Measurements from ENCODE around the gene RBM19. TPM values are rescaled to one million over a fixed set of nuclear protein-coding genes. Genes with fewer than 3 reads are reported as not detected.

Gene RBM19
- total RNA-seq, 1 experiment from 2014 or later, result 47.2 TPM

DNA sequence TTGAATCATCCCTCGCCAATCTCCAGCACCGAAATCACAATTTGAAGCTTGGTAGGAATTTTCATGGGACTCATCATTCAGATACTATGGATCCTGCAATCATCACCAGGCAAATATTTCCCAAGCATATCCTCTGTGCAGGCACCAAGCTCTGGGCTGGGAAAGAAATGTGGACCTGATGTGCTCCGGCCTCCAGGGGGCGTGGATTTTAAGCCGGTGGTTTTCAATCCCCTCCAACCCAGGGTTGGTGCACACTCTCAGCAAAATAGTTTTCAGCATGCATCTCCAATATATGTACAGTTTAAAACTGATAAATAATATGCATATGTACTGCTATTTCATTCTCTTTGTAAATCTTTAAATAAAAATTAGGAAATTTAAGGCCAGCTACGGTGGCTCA, 98.9 kb downstream of the RBM19 start:
- intact Hi-C loops (cut with micrococcal nuclease; ENCODE audit: unreplicated experiment), result no loop called here
- H3K27me3 Mint-ChIP-seq (ENCODE audit: unreplicated experiment), result no peaks in the 10 kb centered on the region
- TF ChIP-seq, protein P1, sequence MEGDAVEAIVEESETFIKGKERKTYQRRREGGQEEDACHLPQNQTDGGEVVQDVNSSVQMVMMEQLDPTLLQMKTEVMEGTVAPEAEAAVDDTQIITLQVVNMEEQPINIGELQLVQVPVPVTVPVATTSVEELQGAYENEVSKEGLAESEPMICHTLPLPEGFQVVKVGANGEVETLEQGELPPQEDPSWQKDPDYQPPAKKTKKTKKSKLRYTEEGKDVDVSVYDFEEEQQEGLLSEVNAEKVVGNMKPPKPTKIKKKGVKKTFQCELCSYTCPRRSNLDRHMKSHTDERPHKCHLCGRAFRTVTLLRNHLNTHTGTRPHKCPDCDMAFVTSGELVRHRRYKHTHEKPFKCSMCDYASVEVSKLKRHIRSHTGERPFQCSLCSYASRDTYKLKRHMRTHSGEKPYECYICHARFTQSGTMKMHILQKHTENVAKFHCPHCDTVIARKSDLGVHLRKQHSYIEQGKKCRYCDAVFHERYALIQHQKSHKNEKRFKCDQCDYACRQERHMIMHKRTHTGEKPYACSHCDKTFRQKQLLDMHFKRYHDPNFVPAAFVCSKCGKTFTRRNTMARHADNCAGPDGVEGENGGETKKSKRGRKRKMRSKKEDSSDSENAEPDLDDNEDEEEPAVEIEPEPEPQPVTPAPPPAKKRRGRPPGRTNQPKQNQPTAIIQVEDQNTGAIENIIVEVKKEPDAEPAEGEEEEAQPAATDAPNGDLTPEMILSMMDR (IDR thresholded peaks at IDR 0.05; ENCODE audit: unreplicated experiment), result no peak
- H3K4me1 Mint-ChIP-seq (ENCODE audit: low read depth, unreplicated experiment), result no peaks in the 10 kb centered on the region
- CTCF ChIA-PET, result no interaction called here
- BruUV-seq (replicated peaks), result no TSS peak
- H3K9me3 Mint-ChIP-seq (ENCODE audit: low read depth, unreplicated experiment), result no peaks in the 10 kb centered on the region
- H3K36me3 Mint-ChIP-seq (ENCODE audit: insufficient read depth, unreplicated experiment), result no peaks in the 10 kb centered on the region
- peak; percentile 33 for DNase-seq
- H3K4me3 Mint-ChIP-seq (ENCODE audit: low read depth, unreplicated experiment), result no peak overlapping the region
- H3K27ac Mint-ChIP-seq (ENCODE audit: unreplicated experiment), result no peak overlapping the region

DNA sequence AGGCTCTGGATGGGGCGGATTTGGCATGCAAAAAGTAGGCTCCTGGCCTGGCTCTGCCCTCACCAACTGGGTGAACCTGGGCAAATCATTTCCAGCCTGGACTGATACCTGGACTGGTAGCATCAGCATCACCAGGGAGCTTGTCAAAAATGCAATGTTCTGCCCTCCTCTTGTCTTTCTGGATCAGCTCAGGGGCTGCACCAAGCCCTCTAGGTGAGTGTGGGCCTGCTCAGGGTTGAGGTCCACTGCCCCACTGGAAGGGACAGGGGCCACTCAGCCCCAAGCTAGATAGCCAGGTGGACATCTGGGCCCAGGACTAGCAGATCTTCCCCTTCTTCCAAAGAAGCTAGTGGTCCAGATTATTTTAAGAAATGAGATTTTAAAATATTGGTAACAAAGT, 99.6 kb downstream of the RBM19 start:
- intact Hi-C loops (cut with micrococcal nuclease; ENCODE audit: unreplicated experiment), result no loop called here
- H3K4me3 Mint-ChIP-seq (ENCODE audit: low read depth, unreplicated experiment), result no peak overlapping the region
- H3K27me3 Mint-ChIP-seq (ENCODE audit: unreplicated experiment), result no peaks in the 10 kb centered on the region
- BruUV-seq (replicated peaks), result no TSS peak
- H3K9me3 Mint-ChIP-seq (ENCODE audit: low read depth, unreplicated experiment), result no peaks in the 10 kb centered on the region
- no peaks in the 10 kb centered on the region for H3K4me1 Mint-ChIP-seq (ENCODE audit: low read depth, unreplicated experiment)
- TF ChIP-seq, protein P1 (IDR thresholded peaks at IDR 0.05; ENCODE audit: unreplicated experiment), result no peak
- CTCF ChIA-PET, result no interaction called here
- no peak for DNase-seq
- no peaks in the 10 kb centered on the region for H3K36me3 Mint-ChIP-seq (ENCODE audit: insufficient read depth, unreplicated experiment)
- no peak overlapping the region for H3K27ac Mint-ChIP-seq (ENCODE audit: unreplicated experiment)

DNA sequence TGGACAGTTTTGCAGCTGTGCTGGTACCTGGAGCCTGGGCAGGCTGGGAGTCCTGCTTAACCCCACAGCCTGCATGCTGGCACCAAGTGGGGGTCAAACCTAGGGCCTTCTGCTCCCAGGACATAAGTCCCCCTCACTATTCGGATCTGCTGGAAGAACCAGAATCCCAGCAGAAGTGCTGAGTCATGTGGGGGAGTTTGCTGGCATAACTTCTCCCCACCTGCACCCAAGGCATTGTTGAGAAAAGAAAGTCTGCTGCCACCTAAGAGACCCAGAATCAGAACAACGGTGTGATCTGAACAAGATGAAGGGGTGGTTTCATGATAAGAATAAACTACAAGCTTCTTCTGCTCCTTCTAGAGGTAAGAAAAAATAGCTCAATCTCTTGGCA, 102.7 kb downstream of the RBM19 start:
- Mint-ChIP-seq H3K4me3 (ENCODE audit: low read depth, unreplicated experiment) (no peak overlapping the region), H3K27me3 (ENCODE audit: unreplicated experiment) (no peaks in the 10 kb centered on the region), H3K27ac (ENCODE audit: unreplicated experiment) (no peak overlapping the region), H3K4me1 (ENCODE audit: low read depth, unreplicated experiment) (no peaks in the 10 kb centered on the region), H3K9me3 (ENCODE audit: low read depth, unreplicated experiment) (no peaks in the 10 kb centered on the region), H3K36me3 (ENCODE audit: insufficient read depth, unreplicated experiment) (no peaks in the 10 kb centered on the region)
- no TSS peak for BruUV-seq (replicated peaks)
- intact Hi-C loops (cut with micrococcal nuclease; ENCODE audit: unreplicated experiment), result no loop called here
- DNase-seq, result no peak
- TF ChIP-seq, protein P1 (IDR thresholded peaks at IDR 0.05; ENCODE audit: unreplicated experiment), result no peak
- CTCF ChIA-PET, result no interaction called here

DNA sequence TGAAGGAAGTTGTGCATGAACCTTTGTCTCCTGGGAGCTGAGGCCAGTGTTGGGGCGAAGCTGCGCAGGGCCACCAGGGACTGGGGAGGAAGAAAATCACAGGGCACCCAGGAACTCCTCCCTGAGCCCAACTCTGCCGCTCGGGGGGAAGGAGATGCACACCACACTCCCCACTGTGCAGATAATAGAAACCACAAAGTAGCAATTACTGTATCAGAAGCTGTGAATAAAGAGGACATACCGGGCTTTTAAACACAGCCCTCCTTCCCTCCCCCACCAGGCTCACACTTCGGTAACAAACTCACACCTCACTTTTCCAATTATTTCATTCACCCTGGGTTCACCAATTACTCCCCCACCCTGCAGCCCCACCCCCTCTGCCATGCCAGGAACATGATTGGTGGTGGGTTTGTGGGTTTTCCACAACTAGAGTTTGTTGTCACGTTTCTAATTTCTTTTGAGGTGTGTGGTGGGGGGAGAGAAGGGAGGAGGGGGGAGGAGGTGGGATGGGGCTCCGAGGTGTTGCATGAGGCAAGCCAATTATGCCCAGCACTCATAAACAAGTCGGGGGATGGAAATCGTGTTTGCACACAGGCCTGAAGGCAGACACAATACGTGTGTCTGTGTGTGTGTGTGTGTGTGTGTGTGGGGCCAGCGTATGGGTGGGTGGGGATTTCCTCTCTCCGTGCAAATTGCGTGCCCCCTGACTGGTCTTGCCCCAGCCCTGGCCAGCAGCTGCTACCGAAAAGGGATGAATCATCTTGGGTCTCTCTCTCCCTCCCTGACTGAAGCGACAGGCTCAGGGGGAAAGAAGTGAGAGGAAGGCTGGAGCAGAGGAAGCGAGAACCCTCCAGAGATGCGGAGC, 103.3 kb downstream of the RBM19 start:
- no peaks in the 10 kb centered on the region for H3K4me1 Mint-ChIP-seq (ENCODE audit: low read depth, unreplicated experiment)
- no peak overlapping the region for H3K27ac Mint-ChIP-seq (ENCODE audit: unreplicated experiment)

More for the DNA sequence above, 103.3 kb downstream of the RBM19 start:
- intact Hi-C loops (cut with micrococcal nuclease; ENCODE audit: unreplicated experiment), result no loop called here
- CTCF ChIA-PET, result no interaction called here
- TF ChIP-seq, protein P1 (IDR thresholded peaks at IDR 0.05; ENCODE audit: unreplicated experiment), result no peak
- Mint-ChIP-seq H3K27me3 (ENCODE audit: unreplicated experiment) (no peaks in the 10 kb centered on the region), H3K9me3 (ENCODE audit: low read depth, unreplicated experiment) (no peaks in the 10 kb centered on the region), H3K4me3 (ENCODE audit: low read depth, unreplicated experiment) (no peak overlapping the region), H3K36me3 (ENCODE audit: insufficient read depth, unreplicated experiment) (no peaks in the 10 kb centered on the region)
- no peak for DNase-seq
- no TSS peak for BruUV-seq (replicated peaks)

Data from Calu3 (cell line).